C4-2B (cell line): ENCODE measurements around the gene KCNMA1.

Experiments
- H3K27ac ChIP-seq: fragments of 450-650 bp; 2 replicates; pipeline ENCODE4 v1.5.1; 2017
- CTCF ChIP-seq: fragments of 450-650 bp; conservative IDR thresholded peaks from 2 replicates; pipeline ENCODE4 v1.5.1; 2017; ENCODE audit warnings: mild to moderate bottlenecking
- ZFX ChIP-seq: fragments of 450-650 bp; IDR thresholded peaks from 2 replicates; pipeline ENCODE4 v1.6.1; 2017

Gene KCNMA1

GRCh38 chr10:77504196-77504872 lies 133.3 kb downstream of the KCNMA1 start:
- peak overlapping the region; percentile 84 for H3K27ac ChIP-seq
- no peak for TF ChIP-seq CTCF
- TF ChIP-seq ZFX: no peak

GRCh38 chr10:77501846-77502261 lies 135.8 kb downstream of the KCNMA1 start:
- H3K27ac ChIP-seq: peak overlapping the region; percentile 43
- TF ChIP-seq CTCF: no peak
- no peak for TF ChIP-seq ZFX

DNA sequence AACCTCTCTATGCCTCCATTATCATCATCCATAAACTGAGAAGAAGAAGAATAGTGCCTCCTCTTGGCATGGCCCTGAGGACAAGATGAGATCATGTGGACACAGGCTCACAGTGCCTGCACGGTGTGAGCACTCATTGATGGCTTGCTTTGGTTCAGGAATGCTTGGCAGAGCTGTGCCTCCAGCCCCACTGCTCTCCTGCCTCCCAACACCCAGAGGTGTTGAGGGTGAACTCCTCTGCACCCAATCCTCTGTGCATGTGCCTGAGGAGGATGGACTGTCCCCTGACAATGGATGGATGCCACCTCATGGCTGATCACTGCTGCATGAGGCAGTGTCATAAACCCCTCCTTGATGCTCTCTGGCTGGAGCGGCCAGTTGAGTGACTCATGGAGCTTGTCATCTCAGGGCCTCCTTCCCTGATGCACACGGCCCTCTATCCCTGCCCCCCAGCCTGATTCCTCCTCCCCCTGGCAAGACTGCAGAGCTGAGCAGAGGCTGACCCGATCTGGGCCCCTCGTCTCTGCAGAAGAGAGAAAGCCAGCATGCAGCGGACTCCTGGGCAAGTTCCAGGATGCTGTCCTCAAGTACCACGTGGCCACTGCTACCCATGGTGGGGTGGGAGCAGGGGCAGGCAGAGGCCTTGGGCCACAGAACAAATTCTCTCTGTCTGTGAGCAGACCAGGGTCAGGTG lies 136.3 kb downstream of the KCNMA1 start:
- TF ChIP-seq CTCF: no peak
- TF ChIP-seq ZFX: no peak
- peak overlapping the region; percentile 43 for H3K27ac ChIP-seq

- peak overlapping the region; percentile 43 for H3K27ac ChIP-seq
- TF ChIP-seq ZFX: no peak
- no peak for TF ChIP-seq CTCF
Observed at GRCh38 chr10:77500754-77501151, 136.9 kb downstream of the KCNMA1 start.

GRCh38 chr10:77498829-77499228 lies 138.8 kb downstream of the KCNMA1 start:
- TF ChIP-seq CTCF: peak; percentile 44
- TF ChIP-seq ZFX: no peak
- H3K27ac ChIP-seq: peak overlapping the region; percentile 82

DNA sequence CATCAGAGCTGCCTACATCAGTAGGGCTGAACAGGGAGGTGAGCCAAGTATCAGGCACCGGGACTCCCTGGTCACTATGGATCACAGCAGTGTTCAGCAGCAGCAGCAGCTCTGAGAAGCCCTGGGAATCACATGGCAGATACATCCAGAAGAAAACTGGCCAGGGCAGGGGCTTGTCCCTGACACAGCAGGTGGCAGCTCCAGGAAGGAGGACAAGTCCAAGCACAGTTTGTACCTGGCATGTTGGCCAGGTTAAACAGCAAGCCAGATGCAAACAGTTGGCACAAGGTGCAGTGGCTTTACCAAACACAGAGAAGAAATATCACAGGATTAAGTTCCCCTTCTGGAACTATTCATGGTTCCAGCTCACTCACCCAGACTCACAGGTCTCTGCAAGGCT lies 139.4 kb downstream of the KCNMA1 start:
- H3K27ac ChIP-seq: peak overlapping the region; percentile 82
- TF ChIP-seq CTCF (no peak), ZFX (no peak)

DNA sequence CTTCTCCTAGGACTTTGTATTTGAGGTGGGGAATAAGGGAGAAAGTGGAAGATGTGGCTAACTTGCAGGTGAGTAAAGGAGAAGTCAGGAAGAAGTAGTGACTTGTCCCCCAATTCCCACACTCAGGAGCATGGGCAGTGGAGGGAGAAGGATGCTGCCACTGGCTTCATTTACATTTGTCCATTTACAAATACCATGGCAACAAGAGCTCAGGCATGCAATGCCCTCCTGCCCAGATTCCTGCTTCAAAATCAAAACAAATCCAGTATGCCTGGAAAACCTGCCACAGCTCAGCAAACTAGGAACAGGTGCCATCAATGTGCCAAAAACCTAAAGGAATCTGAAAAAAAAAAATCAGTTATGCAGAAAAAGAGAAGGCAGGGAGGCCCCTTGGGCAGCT lies 139.9 kb downstream of the KCNMA1 start:
- TF ChIP-seq ZFX (no peak), CTCF (no peak)
- H3K27ac ChIP-seq: peak overlapping the region; percentile 82
